CD4-positive, CD25-positive, alpha-beta regulatory T cell (primary cell): ENCODE measurements around the gene DUSP10. TPM values are rescaled to one million over a fixed set of nuclear protein-coding genes. Genes with fewer than 3 reads are reported as not detected.
A peak's percentile ranks its signal among the peaks of the same experiment; 100 is the strongest.

Source experiments
- ATAC-seq, 2 donors: fragments of 150-1000 bp; cut with Tn5 transposase; one replicate each; pipeline ENCODE4 v1.10.0; 2021; ENCODE audit warnings: low read depth in 2 of 2, moderate number of reproducible peaks in 2 of 2, moderate library complexity in 1 of 2
- DNase-seq, 3 donors: peaks; one replicate each; pipeline versions ENCODE4 v3.0.0 to v3.0.0-alpha.2; 2012 to 2022; ENCODE audit warnings: mixed read lengths in 1 of 3
- H3K27ac ChIP-seq: one replicate; pipeline ENCODE4 v1.7.0; 2013; ENCODE audit warnings: mild to moderate bottlenecking, low read length; ENCODE audit not compliant: insufficient read depth, poor library complexity, severe bottlenecking
- H3K27me3 ChIP-seq: one replicate; pipeline ENCODE4 v1.7.0; 2013; ENCODE audit warnings: low read length; ENCODE audit not compliant: control insufficient read depth, insufficient read depth
- H3K36me3 ChIP-seq: one replicate; pipeline ENCODE4 v1.7.0; 2013; ENCODE audit warnings: mild to moderate bottlenecking, low read length, moderate library complexity; ENCODE audit not compliant: control insufficient read depth, insufficient read depth
- H3K4me1 ChIP-seq: 2 replicates; pipeline ENCODE4 v1.7.0; 2013; ENCODE audit warnings: mild to moderate bottlenecking, low read length; ENCODE audit not compliant: insufficient read depth, control insufficient read depth, poor library complexity, severe bottlenecking
- H3K4me3 ChIP-seq: one replicate; pipeline ENCODE4 v1.7.0; 2013; ENCODE audit warnings: low read depth, mild to moderate bottlenecking, low read length, moderate library complexity
- H3K9me3 ChIP-seq, 2 experiments: 1 replicate in 1 of 2; 2 replicates in 1 of 2; pipeline ENCODE4 v1.7.0; 2013; ENCODE audit warnings: low read length in 2 of 2, mild to moderate bottlenecking in 1 of 2, moderate library complexity in 1 of 2; ENCODE audit not compliant: control insufficient read depth in 2 of 2
- H3K27ac Mint-ChIP-seq, 3 donors: one replicate each; pipeline ENCODE4 v1.8.0; 2020 to 2022; ENCODE audit warnings: mild to moderate bottlenecking in 3 of 3, mixed read lengths in 3 of 3, moderate library complexity in 2 of 3
- H3K27me3 Mint-ChIP-seq: one replicate; pipeline ENCODE4 v1.8.0; 2022; ENCODE audit warnings: mild to moderate bottlenecking, mixed read lengths
- H3K36me3 Mint-ChIP-seq: one replicate; pipeline ENCODE4 v1.8.0; 2020; ENCODE audit warnings: mixed read lengths
- H3K4me1 Mint-ChIP-seq, 4 donors: one replicate each; pipeline ENCODE4 v1.8.0; 2020 to 2022; ENCODE audit warnings: mixed read lengths in 4 of 4, mild to moderate bottlenecking in 1 of 4
- H3K4me3 Mint-ChIP-seq, 4 donors: one replicate each; pipeline ENCODE4 v1.8.0; 2020 to 2022; ENCODE audit warnings: mild to moderate bottlenecking in 4 of 4, mixed read lengths in 4 of 4, moderate library complexity in 3 of 4
- H3K9me3 Mint-ChIP-seq, 7 donors: one replicate each; pipeline ENCODE4 v1.8.0; 2020 to 2022; ENCODE audit warnings: mixed read lengths in 7 of 7, mild to moderate bottlenecking in 3 of 7, moderate library complexity in 2 of 7
- polyA plus RNA-seq, 4 donors: library from polyadenylated mRNA; unstranded; fragments of 300-500 nt; fragmentation: Illumina TruSeq; gene quantifications; one replicate each; pipeline ENCODE4 v1.2.3, GENCODE V29; 2021
- total RNA-seq: library from RNA; stranded (reverse); gene quantifications from one replicate; pipeline ENCODE4 v1.2.3, GENCODE V29; 2022

Gene DUSP10
- total and polyA plus RNA-seq, 5 donors from 2014 or later: 30.7 to 251 (median 37.7) TPM

DNA sequence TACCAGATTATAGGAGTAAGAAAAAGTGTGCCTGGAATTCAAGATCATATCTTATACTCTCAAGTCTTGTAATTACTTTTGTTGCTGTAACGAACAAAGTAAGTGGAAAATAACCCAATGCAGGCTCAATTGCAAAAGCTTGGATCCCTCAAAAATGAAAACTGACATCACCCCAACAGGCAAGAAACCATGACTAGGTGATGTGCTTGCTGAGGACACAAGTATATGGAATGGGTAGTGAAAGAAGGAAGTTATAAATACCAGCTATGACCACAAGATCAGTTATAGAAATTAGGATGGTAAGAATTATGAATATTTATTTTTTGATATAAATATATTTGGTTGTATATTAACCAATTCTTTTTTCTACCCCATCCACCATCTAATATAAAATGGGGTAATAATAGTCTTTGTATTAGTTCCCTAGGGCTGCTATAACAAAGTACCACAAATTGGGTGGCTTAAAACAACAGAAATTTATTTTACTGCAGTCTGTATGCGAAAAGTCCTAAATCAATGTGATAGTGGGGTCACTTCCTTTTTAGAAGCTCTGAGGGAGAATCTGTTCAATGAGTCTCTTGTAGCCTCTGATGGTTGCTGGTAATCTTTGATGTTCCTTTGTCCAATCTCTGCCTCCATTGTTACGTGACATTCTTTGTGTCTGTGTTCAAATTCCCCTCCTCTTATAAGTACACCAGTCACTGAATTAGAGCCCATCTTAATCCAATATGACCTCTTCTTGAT, 45.0 kb downstream of the DUSP10 start:
- Histone ChIP-seq H3K27ac (no peak overlapping the region), H3K9me3 (peaks cover 0 to 4% of the 10 kb centered on the region in 2 experiments), H3K4me3 (no peak overlapping the region), H3K27me3 (no peaks in the 10 kb centered on the region), H3K36me3 (peaks cover 13% of the 10 kb centered on the region), H3K4me1 (no peaks in the 10 kb centered on the region)
- H3K27ac Mint-ChIP-seq: no peak overlapping the region
- DNase-seq (no peak), ATAC-seq (no peak)
- H3K36me3 Mint-ChIP-seq: peaks cover 9% of the 10 kb centered on the region
- peaks cover 0 to 20% (median 9%) of the 10 kb centered on the region in 4 donors for H3K4me1 Mint-ChIP-seq
- H3K4me3 Mint-ChIP-seq: no peak overlapping the region
- H3K9me3 Mint-ChIP-seq: peaks cover 0 to 2% (median 0%) of the 10 kb centered on the region in 7 donors
- no peaks in the 10 kb centered on the region for H3K27me3 Mint-ChIP-seq

DNA sequence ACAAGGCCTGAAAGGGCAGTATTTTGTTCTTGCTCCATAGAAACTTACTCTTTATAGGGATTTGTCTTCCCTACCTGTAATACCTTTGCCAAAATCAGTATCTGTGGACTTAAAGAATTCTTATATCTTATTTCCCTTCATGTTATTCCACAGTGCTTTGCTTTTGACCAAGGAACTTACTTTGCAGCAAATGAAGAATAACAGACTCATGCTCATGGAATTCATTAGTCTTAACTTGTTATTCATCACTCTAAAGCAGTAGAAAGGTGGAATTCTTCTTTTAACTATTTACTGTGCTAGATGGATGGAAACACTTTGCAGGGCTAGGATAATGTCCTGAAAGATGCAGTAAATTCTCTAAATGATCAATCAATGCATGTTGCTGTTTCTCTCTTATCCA, 45.9 kb downstream of the DUSP10 start:
- no peaks in the 10 kb centered on the region for H3K27me3 ChIP-seq
- DNase-seq (no peak), ATAC-seq (no peak)
- Mint-ChIP-seq H3K27ac (no peak overlapping the region), H3K4me1 (peaks cover 0 to 18% (median 9%) of the 10 kb centered on the region in 4 donors), H3K27me3 (no peaks in the 10 kb centered on the region), H3K36me3 (peaks cover 3% of the 10 kb centered on the region), H3K9me3 (peaks cover 0 to 2% (median 0%) of the 10 kb centered on the region in 7 donors), H3K4me3 (no peak overlapping the region)
- H3K36me3 ChIP-seq: peaks cover 6% of the 10 kb centered on the region
- H3K9me3 ChIP-seq: peaks cover 0 to 4% of the 10 kb centered on the region in 2 experiments
- H3K4me3 ChIP-seq: no peak overlapping the region
- H3K4me1 ChIP-seq: no peaks in the 10 kb centered on the region
- H3K27ac ChIP-seq: no peak overlapping the region

DNA sequence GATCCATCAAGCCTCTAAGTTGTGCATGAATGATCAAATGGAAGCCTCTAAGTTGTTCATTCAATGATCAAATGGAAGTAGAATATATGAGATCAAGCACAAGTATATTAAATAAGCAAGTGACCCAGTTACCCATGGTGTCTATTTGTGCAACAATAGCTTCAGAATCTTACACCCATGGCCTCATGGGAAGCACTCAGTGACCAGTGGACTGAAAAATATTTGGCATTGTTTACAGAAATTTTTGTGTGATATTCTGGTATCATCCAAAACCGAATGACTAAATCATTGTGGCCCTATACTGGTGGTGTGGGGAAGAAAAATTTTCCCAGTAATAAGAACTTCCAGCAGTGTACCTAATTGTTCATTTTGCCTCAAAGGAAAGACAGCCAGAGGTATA, 46.6 kb downstream of the DUSP10 start:
- no peak overlapping the region for H3K4me3 Mint-ChIP-seq
- peaks cover 4% of the 10 kb centered on the region for H3K36me3 ChIP-seq
- H3K27me3 Mint-ChIP-seq: no peaks in the 10 kb centered on the region
- no peak overlapping the region for H3K27ac ChIP-seq
- H3K36me3 Mint-ChIP-seq: peaks cover 3% of the 10 kb centered on the region
- H3K4me1 Mint-ChIP-seq: peaks cover 0 to 18% (median 9%) of the 10 kb centered on the region in 4 donors
- H3K27ac Mint-ChIP-seq: no peak overlapping the region
- H3K9me3 Mint-ChIP-seq: peaks cover 0 to 2% (median 0%) of the 10 kb centered on the region in 7 donors
- peaks cover 0 to 4% of the 10 kb centered on the region in 2 experiments for H3K9me3 ChIP-seq
- H3K27me3 ChIP-seq: no peaks in the 10 kb centered on the region
- no peak for DNase-seq
- no peaks in the 10 kb centered on the region for H3K4me1 ChIP-seq
- no peak for ATAC-seq
- H3K4me3 ChIP-seq: no peak overlapping the region

DNA sequence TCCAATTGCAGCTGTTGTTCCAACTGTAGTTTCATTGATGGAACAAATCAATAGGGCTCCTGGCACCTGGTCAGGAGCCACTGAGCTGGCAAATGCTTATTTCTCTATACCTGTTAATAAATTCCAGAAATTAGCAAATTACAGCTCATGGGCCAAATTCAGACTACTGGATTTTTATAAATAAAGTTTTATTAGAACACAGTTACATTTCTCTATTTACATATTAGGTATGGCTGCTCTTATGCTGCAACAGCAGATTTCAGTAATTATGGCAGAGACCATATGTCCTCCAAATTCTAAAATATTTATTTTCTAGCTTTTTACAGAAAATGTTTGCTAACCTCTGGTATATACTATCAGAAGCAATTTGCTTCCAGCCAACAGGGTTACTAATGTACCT, 47.8 kb downstream of the DUSP10 start:
- H3K4me1 Mint-ChIP-seq: peaks cover 0 to 13% (median 9%) of the 10 kb centered on the region in 4 donors
- Histone ChIP-seq H3K9me3 (peaks cover 0 to 4% of the 10 kb centered on the region in 2 experiments), H3K27ac (no peak overlapping the region), H3K36me3 (peaks cover 3% of the 10 kb centered on the region), H3K27me3 (no peaks in the 10 kb centered on the region), H3K4me1 (no peaks in the 10 kb centered on the region), H3K4me3 (no peak overlapping the region)
- peaks cover 3% of the 10 kb centered on the region for H3K36me3 Mint-ChIP-seq
- H3K27me3 Mint-ChIP-seq: no peaks in the 10 kb centered on the region
- peaks cover 0 to 2% (median 0%) of the 10 kb centered on the region in 7 donors for H3K9me3 Mint-ChIP-seq
- H3K27ac Mint-ChIP-seq: no peak overlapping the region
- DNase-seq: no peak
- ATAC-seq: no peak
- no peak overlapping the region for H3K4me3 Mint-ChIP-seq

DNA sequence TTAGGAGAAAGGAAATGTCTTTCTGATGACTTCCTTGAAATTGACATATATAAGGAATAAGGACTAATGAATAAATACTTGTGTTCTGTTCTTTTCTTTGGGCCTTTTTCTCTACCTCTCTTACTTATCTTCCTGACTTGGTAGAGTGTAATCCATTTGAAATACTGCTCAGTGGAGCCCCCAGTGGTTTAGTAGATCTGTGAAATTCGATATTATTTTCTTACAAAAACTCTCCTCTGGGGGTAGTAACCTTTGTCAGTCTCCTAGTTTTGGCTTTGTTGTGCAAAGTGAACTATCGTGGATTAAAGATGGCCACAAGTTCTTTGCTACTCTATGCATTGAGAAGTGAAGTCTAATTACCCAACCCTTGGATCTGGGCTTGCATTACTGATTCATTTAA, 48.8 kb downstream of the DUSP10 start:
- no peak for ATAC-seq
- no peak overlapping the region for H3K4me3 Mint-ChIP-seq
- no peak overlapping the region for H3K4me3 ChIP-seq
- H3K27ac Mint-ChIP-seq: no peak overlapping the region
- no peaks in the 10 kb centered on the region for H3K27me3 ChIP-seq
- no peaks in the 10 kb centered on the region for H3K27me3 Mint-ChIP-seq
- H3K36me3 ChIP-seq: no peaks in the 10 kb centered on the region
- peaks cover 0 to 4% (median 0%) of the 10 kb centered on the region in 7 donors for H3K9me3 Mint-ChIP-seq
- peaks cover 10% of the 10 kb centered on the region for H3K4me1 ChIP-seq
- no peaks in the 10 kb centered on the region for H3K36me3 Mint-ChIP-seq
- DNase-seq: peak in 1 of 3 donors; percentile 26
- H3K27ac ChIP-seq: no peak overlapping the region
- peaks cover 0 to 13% (median 11%) of the 10 kb centered on the region in 4 donors for H3K4me1 Mint-ChIP-seq
- peaks cover 0 to 4% of the 10 kb centered on the region in 2 experiments for H3K9me3 ChIP-seq

DNA sequence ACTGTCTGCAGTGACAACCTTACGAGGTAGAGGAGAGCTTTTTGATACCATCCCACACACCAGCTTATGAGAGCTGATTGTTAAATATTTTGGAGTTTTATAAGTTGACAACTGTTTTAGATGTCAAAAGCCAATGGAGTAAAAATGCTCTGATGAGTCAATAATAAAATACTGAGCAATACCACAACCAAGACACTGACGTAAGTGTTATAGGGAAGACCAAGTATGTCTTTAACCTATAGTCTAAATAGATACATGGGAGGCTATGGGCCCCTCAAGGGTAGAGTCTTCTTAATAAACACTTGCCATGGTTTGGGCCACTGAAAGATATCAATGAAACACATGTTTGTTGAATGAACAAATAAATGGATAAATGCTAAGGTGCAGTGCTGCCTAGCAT, 49.2 kb downstream of the DUSP10 start:
- ATAC-seq: no peak
- no peaks in the 10 kb centered on the region for H3K27me3 Mint-ChIP-seq
- Histone ChIP-seq H3K4me1 (peaks cover 12% of the 10 kb centered on the region), H3K27me3 (no peaks in the 10 kb centered on the region), H3K36me3 (no peaks in the 10 kb centered on the region), H3K4me3 (no peak overlapping the region), H3K27ac (no peak overlapping the region), H3K9me3 (peaks cover 0 to 4% of the 10 kb centered on the region in 2 experiments)
- no peaks in the 10 kb centered on the region for H3K36me3 Mint-ChIP-seq
- no peak for DNase-seq
- peaks cover 0 to 4% (median 0%) of the 10 kb centered on the region in 7 donors for H3K9me3 Mint-ChIP-seq
- H3K4me1 Mint-ChIP-seq: peaks cover 0 to 13% (median 11%) of the 10 kb centered on the region in 4 donors
- no peak overlapping the region for H3K4me3 Mint-ChIP-seq
- H3K27ac Mint-ChIP-seq: no peak overlapping the region

DNA sequence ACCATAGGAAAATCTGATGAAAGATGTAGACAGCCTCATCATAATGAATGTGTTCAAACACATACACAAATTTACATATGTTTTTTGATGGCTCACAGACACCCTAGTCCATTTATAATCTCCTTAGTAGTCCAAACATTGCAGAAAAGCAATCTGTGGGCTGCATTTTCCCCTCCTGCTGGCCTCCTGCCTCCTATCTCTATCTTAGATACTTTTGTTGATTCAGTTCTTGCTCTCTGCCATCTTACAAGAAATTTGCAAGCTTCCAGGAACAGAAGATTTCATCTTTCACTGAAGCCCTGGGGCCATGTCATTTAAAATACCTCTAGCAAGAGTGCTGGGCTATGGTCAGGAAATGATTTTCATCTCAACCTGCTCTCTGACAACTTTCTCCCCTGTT, 50.6 kb downstream of the DUSP10 start:
- peaks cover 12% of the 10 kb centered on the region for H3K4me1 ChIP-seq
- no peaks in the 10 kb centered on the region for H3K27me3 ChIP-seq
- H3K36me3 ChIP-seq: no peaks in the 10 kb centered on the region
- Mint-ChIP-seq H3K4me1 (peaks cover 4 to 11% (median 8%) of the 10 kb centered on the region in 4 donors), H3K36me3 (no peaks in the 10 kb centered on the region), H3K27ac (no peak overlapping the region), H3K27me3 (no peaks in the 10 kb centered on the region), H3K9me3 (peaks cover 0 to 1% (median 0%) of the 10 kb centered on the region in 7 donors), H3K4me3 (no peak overlapping the region)
- no peak overlapping the region for H3K27ac ChIP-seq
- ATAC-seq: no peak
- peak in 1 of 3 donors; percentile 59 for DNase-seq
- H3K4me3 ChIP-seq: no peak overlapping the region
- H3K9me3 ChIP-seq: peaks cover 0 to 4% of the 10 kb centered on the region in 2 experiments

DNA sequence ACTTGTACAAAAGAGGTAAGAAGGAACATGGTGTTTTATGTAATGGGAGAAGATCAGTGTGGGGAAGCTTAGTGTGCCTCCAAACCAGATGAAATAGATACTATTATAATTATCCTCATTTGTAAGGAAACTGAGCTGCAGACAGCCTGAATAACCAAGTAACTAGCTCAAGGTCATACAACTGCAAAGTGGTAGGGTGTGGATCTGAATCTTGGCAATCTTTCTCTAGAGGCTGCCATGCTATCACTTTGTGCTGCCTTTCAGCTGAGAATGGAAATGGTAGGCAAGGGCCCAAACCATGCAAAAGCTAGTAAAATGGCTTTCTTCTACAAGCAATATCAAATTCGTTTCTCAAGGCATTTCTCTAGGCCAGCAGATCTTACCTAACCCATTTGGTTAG, 51.0 kb downstream of the DUSP10 start:
- peaks cover 0 to 1% (median 0%) of the 10 kb centered on the region in 7 donors for H3K9me3 Mint-ChIP-seq
- no peak overlapping the region for H3K27ac Mint-ChIP-seq
- no peaks in the 10 kb centered on the region for H3K36me3 Mint-ChIP-seq
- H3K27me3 ChIP-seq: no peaks in the 10 kb centered on the region
- peaks cover 12% of the 10 kb centered on the region for H3K4me1 ChIP-seq
- DNase-seq: no peak
- ATAC-seq: no peak
- no peak overlapping the region for H3K4me3 ChIP-seq
- no peak overlapping the region for H3K27ac ChIP-seq
- no peak overlapping the region for H3K4me3 Mint-ChIP-seq
- peaks cover 4 to 11% (median 8%) of the 10 kb centered on the region in 4 donors for H3K4me1 Mint-ChIP-seq
- H3K9me3 ChIP-seq: peaks cover 0 to 4% of the 10 kb centered on the region in 2 experiments
- no peaks in the 10 kb centered on the region for H3K36me3 ChIP-seq
- H3K27me3 Mint-ChIP-seq: no peaks in the 10 kb centered on the region
